ENCODE measurements around the gene CACNA1H. TPM values are rescaled to one million over a fixed set of nuclear protein-coding genes. Genes with fewer than 3 reads are reported as not detected.

CACNA1H gene
- total RNA-seq, 1 experiment from 2014 or later = 31.1 TPM

- Histone ChIP-seq H3K27ac (ENCODE audit: low read length) (peak overlapping the region; percentile 68; the same call in 1 of the 2 replicates), H3K36me3 (ENCODE audit: control insufficient read depth, insufficient read depth, low read length) (no peaks in the 10 kb centered on the region), H3K4me1 (ENCODE audit: control insufficient read depth, insufficient read depth, low read length) (peaks cover 62% of the 10 kb centered on the region), H3K9me3 (ENCODE audit: control insufficient read depth, insufficient read depth, low read depth, low read length) (no peaks in the 10 kb centered on the region), H3K27me3 (ENCODE audit: control insufficient read depth, insufficient read depth, low read length) (no peaks in the 10 kb centered on the region), H3K4me3 (ENCODE audit: low read depth in 2 of 2, low read length in 2 of 2) (peak overlapping the region in 1 of 2 experiments; percentile 2; a peak in 1 of 4 replicates)
- no TSS peak for BruUV-seq (replicated peaks)
- no peak for DNase-seq (ENCODE audit: low read depth, low spot score)
- ATAC-seq = peak; percentile 43
- TF ChIP-seq SIN3A (IDR thresholded peaks at IDR 0.05; ENCODE audit: borderline replicate concordance, insufficient read depth, low read depth, low read length) = no peak
- TF ChIP-seq CTCF (IDR thresholded peaks at IDR 0.05) = no peak
- TF ChIP-seq POLR2AphosphoS5 (IDR thresholded peaks at IDR 0.05; ENCODE audit: low read depth, low read length) = no peak
- no peak for TF ChIP-seq TCF7L2 (IDR thresholded peaks at IDR 0.05; ENCODE audit: low read depth, low read length)
- no peak for TF ChIP-seq REST (IDR thresholded peaks at IDR 0.05; ENCODE audit: insufficient read depth in 1 of 2, low read depth in 2 of 2, low read length in 1 of 2)
- in situ Hi-C loops (cut with HindIII; ENCODE audit: low pct_unique_long_range_greater_than_20kb, low sequenced_read_pairs) = no loop called here
- POLR2A ChIA-PET = interaction anchor here (0.8 kb wide), 1 partner anchor 21 kb away, joined by 3 read pairs; no protein-coding TSS in a partner anchor
- CTCF ChIA-PET = no interaction called here
- intact Hi-C loops (cut with micrococcal nuclease; ENCODE audit: unreplicated experiment) = no loop called here
Observed at GRCh38 chr16:1159973-1160772, 7.3 kb downstream of the CACNA1H start.

GRCh38 chr16:1160773-1161348, 8.0 kb downstream of the CACNA1H start:
- in situ Hi-C loops (cut with HindIII; ENCODE audit: low pct_unique_long_range_greater_than_20kb, low sequenced_read_pairs) = no loop called here
- ChIA-PET POLR2A (no interaction called here), CTCF (no interaction called here)
- intact Hi-C loops (cut with micrococcal nuclease; ENCODE audit: unreplicated experiment) = no loop called here
- TF ChIP-seq CTCF (IDR thresholded peaks at IDR 0.05) (no peak), TCF7L2 (IDR thresholded peaks at IDR 0.05; ENCODE audit: low read depth, low read length) (0 out of 2 replicates have a peak, but pooled peaks have one; percentile 19), REST (IDR thresholded peaks at IDR 0.05; ENCODE audit: insufficient read depth in 1 of 2, low read depth in 2 of 2, low read length in 1 of 2) (no peak)
- Histone ChIP-seq H3K4me3 (ENCODE audit: low read depth in 2 of 2, low read length in 2 of 2) (no peak overlapping the region), H3K27me3 (ENCODE audit: control insufficient read depth, insufficient read depth, low read length) (no peaks in the 10 kb centered on the region), H3K4me1 (ENCODE audit: control insufficient read depth, insufficient read depth, low read length) (peaks cover 55% of the 10 kb centered on the region), H3K27ac (ENCODE audit: low read length) (peak overlapping the region; percentile 0; the same call in 1 of the 2 replicates), H3K9me3 (ENCODE audit: control insufficient read depth, insufficient read depth, low read depth, low read length) (no peaks in the 10 kb centered on the region), H3K36me3 (ENCODE audit: control insufficient read depth, insufficient read depth, low read length) (no peaks in the 10 kb centered on the region)
- ATAC-seq (no peak), DNase-seq (ENCODE audit: low read depth, low spot score) (no peak)
- BruUV-seq (replicated peaks) = no TSS peak
